T-helper 9 cell (primary cell): ENCODE measurements around the gene RUBCNL.
"Not testable (repeated sequence)": the region's sequence is repeated elsewhere in the genome, so short reads cannot be mapped to it uniquely, and the experiment has no call there.

Experiments
- DNase-seq: peaks from one replicate; pipeline ENCODE4 v3.0.0-alpha.2; 2020

RUBCNL gene

DNA sequence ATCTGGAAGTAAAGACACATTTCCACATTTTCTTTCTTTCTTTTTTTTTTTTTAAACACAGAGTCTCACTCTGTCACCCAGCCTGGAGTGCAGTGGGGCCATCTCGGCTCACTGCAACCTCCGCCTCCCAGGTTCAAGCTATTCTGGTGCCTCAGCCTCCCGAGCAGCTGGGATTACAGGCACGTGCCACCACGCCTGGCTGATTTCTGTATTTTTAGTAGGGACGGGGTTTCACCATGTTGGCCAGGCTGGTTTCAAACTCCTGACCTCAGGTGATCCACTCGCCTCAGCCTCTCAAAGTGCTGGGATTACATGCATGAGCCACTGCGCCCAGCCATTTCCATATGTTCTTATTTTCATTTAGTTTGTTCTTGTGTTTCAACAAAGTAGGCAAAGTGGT is 14.1 kb downstream of the RUBCNL start:
- not testable (repeated sequence) for DNase-seq

DNA sequence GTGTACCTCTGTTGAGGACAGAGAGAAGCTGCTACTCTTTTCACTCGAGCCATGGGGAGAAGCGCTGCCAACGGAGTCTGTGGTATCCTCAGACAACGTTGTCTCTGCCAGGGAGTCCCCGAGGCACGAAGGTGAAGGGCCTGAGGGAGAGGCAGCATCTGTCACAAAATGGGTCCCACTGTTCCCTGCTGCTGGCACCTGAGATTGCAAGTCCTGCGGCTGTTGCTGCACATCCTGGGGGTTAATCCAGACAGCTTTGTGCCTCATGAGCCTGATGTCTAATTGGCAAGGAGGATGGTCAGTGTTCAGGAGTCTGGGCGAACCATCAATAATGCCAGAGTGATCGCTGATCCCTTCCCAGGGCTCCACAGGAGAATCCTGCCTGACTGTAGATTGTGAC is 15.0 kb downstream of the RUBCNL start:
- DNase-seq, result no peak

DNA sequence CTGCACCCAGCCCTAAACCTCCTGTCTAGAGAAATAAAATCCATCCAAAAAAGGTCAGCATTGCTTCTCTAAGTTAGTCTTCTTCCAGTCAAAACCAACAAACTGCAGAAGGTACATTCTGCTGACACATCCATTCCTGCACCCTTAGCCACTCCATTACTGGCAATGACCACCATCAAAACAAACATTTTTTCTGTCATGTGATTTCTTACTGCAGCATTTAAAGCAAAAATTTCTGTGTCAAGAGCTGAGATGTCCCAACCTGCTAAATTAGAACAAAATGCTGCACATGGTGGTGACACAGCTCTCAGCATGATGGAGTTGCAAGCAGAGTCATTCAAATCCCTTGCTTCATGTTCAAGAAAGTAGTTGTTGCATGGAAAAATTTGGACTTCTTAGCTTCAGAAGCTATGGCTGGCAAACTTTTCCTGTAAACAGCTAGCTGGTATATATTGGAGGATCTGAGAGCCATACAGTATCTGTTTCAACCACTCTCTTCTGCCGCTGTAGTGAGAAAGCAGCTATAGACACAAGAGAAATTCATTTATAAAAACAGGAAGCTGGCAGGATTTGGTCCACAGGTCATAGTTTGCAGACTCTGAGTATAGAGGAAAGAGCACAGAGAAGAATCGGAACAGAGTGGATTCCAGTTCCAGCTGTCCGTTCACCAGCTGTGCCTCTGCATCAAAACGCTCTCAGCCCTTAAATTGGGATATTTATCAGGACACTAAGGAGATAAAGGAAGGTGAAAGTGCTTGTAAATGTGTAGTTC is 17.4 kb downstream of the RUBCNL start:
- no peak for DNase-seq

- DNase-seq, result no peak
Measured at GRCh38 chr13:46367617-46368327, 19.3 kb downstream of the RUBCNL start.

DNA sequence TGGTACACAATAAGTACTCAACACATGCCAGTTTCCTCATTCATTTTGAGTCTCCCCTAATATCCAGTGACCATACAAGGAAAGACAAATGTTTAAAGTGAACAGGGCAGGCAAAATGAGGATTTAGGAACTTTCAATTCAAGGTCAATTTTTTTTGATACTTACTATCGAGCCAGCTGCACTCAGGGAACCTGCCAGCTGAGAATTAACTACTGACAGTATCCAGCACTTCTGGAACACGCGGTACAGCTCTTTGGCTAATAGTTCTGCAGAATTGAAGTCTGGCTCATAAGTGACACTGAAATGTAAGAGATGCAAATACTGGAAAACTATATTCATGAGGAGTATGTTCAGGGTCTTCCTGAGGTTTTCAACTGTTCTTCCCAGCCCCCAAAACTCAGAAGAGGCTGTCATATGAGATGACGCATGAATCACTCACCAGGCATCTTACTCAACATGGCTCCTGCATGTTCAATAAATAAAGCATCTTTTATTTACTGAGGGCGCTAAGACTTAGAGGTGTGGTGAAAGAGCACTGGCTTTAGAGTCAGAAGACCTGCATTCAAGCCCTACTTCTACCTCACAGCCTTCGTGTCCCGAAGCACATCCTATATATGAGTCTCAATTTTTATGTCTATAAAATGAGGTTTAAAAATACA is 25.6 kb downstream of the RUBCNL start:
- DNase-seq, result no peak

DNA sequence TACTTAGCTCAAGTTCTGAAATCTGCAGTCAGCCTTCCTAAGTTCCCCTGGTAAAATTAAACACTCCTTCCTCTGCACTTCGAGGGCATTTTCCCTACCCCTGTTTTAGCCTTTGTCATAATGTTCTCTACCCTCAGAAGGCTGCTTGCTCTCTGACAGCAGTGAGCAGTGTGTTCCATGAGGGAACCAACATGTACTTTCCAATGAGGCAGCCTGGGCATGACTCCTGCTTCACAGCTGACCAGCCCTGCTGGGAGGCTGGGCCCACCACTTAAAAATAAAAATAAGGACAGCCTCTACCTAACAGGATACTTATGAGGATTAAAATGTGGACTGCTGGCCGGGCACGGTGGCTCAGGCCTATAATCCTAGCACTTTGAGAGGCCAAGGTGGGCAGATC is 26.4 kb downstream of the RUBCNL start:
- DNase-seq, result no peak

GRCh38 chr13:46359714-46360113 is 27.3 kb downstream of the RUBCNL start:
- no peak for DNase-seq

DNA sequence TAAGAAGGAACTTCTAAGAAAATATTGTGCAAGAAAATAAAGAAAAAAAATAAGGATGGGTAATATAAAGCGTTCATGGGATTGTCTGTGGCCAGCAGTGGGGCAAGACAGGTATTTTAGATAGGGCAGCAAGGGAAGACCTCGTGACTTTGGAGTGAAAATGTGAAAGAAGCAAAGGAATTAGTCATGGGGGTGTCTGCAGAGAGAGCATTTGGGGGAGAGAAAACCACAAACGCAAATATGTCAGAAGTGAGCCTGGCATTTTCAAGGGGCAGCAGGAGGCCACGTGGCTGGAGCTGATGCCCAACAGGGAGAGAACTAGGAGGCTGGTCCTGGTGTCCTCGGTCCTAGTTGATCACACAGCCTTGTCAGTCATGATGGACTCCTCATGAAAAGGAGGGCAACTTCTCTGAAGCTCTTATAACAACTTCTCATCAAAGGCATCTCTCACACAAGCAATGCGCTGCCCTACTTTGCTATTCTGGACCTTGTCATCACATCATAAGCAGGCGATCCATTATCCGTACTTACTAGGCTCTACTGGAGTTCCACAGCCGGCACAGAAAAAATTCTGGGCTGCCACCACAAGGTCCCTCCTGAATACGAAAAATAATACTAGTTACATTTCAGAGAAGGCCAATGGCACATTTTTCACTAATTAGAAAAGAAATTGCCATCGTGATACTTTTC is 31.0 kb downstream of the RUBCNL start:
- DNase-seq, result no peak

GRCh38 chr13:46355088-46355468 is 32.0 kb downstream of the RUBCNL start:
- no peak for DNase-seq

DNA sequence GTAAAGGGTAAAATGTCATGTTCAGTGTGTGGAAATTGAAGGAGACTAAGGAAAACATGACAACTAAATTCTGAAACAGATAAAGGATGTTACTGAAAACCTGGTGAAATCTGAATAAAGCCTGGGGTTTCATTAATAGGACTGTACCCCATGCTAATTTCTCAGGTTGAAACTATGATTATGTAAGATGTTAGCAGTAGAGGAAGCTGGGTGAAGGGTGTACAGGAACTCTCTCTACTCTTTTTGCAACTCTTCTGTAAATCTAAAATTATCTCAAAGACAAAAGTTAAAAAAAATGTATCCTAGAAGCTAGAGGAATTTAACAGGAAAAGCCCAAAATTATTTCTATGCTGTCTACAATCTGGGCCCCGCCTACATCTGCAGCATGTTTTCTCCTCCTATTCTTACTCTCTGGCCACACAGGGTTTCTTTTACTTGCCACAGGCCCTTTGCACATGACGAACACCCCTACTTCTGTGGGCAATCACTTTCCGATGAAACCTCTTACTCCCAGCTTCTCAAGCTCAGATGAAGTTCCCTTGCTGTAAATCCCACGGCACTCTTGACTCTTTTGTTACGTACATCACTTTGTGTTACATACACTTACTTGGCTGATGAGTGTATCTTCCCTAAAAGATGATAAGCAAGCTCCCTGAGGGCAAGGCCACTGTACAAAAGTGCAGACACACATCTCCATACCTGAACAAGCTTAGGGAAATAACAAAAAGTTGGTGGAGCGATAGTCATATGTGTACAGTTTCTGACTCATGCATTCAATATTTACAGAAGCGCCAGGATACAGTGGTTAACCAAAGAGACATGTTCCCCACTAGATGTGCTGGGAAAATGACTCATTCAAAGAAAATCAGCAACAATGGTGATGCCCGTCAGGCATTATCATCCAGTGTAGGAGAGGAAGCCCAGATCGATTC is 32.6 kb downstream of the RUBCNL start:
- no peak for DNase-seq

GRCh38 chr13:46352805-46353204 is 34.2 kb downstream of the RUBCNL start:
- no peak for DNase-seq

- no peak for DNase-seq
Measured at GRCh38 chr13:46350003-46350402, 37.0 kb downstream of the RUBCNL start.

DNA sequence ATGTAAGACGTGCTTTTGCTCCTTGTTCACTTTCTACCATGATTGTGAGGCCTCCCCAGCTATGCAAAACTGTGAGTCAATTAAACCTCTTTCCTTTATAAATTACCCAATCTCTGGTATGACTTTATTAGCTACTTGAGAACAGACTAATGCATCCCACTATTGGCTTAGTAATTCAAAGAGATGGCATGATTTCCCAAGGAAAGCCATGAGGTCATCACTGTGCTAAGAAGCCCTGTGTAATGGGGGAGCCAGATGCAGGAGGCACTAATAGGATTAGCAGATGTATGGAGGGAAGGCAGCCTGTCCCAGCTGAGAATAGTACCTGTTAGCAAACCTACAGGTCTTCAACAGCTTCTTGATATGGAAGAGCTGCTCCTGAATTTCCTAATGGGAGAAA is 38.1 kb downstream of the RUBCNL start:
- no peak for DNase-seq

DNA sequence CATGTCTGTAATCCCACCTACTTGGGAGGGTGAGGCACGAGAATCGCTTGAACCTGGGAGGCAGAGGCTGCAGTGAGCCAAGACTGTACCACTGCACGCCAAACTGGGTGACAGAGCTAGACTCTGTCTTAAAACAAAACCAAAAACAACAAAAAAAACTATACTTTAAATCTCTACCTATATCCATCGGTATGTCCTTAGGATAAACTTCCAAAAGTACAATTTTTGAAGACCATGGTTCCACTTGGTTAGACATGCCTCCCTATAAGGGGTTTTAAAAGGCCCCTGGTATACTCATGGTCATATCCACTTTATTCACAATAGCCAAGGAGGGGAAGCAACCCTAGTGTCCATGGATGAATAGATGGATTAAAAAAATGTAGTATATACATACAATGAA is 39.8 kb downstream of the RUBCNL start:
- no peak for DNase-seq

- no peak for DNase-seq
Measured at GRCh38 chr13:46345866-46346265, 41.2 kb downstream of the RUBCNL start.

DNA sequence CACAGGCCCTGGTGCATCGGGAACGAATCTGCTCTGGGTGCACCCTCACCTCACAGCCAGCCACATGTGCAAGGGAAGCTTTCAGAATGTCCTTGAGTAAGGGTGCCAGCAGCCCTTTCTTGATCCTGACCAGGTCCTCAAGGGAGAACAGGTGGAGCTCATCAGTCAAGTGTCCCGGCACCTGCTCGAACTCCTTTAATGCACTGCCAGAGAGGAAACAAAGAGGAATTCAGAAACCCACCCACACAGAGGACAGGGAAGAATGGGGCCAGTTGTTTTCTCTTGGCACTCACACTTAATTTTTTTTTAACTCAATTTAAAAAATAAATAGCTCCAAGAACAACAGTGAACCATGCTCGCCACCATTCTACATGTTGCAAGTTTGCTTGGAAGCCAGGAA is 41.7 kb downstream of the RUBCNL start:
- DNase-seq, result no peak

- no peak for DNase-seq
Measured at GRCh38 chr13:46343279-46343994, 43.6 kb downstream of the RUBCNL start.

DNA sequence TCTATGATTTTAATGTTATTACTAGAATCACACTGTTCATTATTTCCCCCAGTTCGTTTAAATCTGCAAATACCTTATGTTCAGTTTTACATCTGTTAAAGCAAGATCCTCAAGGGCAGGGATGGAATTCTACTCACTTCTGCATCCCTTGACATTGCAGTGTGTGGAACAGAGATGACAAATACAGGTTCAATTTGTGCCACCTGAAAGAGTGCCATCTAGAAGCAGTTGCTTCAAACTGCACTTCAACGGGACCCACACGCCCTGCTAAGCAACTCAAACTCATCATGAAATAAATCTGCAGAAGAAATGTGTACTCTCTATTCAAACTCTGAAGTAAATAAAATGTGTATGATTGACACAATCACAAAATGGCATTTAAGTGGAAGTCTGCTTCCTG is 44.5 kb downstream of the RUBCNL start:
- no peak for DNase-seq

GRCh38 chr13:46341112-46341711 is 45.8 kb downstream of the RUBCNL start:
- DNase-seq, result no peak

GRCh38 chr13:46340631-46341111 is 46.4 kb downstream of the RUBCNL start:
- DNase-seq, result no peak

DNA sequence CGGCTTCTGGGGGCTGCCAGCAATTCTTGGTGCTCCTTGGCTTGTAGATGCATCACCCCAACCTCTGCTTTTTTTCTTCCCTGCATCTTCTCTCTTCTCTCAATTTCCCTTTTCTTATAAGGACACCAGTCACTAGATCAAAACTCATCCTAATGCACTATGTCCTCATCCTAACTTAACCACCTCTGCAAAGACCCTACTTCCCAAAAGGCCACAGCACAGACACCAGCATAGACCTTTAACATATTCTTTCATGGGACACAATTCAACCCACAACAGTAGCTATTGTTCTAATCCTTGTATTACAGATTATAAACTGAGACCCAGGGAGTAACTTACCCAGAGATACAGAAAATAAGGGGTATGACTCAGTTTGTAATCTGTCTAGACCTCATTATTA is 47.0 kb downstream of the RUBCNL start:
- no peak for DNase-seq
